ENCODE measurements around the gene FAM124A.

FAM124A gene

GRCh38 chr13:51323824-51324511 is 101.8 kb downstream of the FAM124A start:
- no peak overlapping the region for H3K4me2 ChIP-seq
- TF ChIP-seq, protein P1, sequence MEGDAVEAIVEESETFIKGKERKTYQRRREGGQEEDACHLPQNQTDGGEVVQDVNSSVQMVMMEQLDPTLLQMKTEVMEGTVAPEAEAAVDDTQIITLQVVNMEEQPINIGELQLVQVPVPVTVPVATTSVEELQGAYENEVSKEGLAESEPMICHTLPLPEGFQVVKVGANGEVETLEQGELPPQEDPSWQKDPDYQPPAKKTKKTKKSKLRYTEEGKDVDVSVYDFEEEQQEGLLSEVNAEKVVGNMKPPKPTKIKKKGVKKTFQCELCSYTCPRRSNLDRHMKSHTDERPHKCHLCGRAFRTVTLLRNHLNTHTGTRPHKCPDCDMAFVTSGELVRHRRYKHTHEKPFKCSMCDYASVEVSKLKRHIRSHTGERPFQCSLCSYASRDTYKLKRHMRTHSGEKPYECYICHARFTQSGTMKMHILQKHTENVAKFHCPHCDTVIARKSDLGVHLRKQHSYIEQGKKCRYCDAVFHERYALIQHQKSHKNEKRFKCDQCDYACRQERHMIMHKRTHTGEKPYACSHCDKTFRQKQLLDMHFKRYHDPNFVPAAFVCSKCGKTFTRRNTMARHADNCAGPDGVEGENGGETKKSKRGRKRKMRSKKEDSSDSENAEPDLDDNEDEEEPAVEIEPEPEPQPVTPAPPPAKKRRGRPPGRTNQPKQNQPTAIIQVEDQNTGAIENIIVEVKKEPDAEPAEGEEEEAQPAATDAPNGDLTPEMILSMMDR (conservative IDR thresholded peaks at IDR 0.05; ENCODE audit: low read depth, low read length), result no peak

DNA sequence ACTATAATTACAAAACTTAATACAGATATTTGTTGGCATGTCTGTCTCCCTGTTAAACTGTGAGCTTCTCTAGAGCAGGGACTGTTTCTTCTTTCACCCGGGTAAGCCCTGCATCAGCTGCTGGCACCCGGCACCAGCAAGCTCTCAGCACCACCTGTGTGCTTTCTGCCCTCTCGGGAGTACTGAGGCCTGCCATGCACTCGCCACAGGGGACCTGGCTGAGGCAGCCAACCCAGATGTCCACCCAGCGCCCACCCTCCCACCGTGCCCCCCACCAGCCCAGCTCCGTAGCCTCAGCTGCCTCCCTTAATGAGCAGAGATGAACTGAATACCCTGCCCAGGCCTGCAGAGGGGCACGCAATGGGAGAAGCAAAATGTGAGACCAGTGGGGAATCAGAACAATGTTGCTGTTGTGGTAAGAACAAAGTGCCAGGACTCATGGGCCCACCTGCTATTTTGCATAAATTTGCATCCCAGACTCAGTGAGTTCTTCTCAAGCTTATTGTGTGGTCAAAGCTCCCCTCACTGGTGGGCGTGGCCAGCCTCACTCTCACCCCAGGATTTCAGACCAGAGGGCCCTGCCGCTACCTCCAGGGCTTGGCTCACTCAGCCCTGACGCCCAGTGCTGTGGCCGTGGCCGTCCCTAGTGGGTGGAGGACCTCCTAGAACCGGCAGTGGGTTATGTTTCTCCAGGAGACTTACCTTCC is 102.7 kb downstream of the FAM124A start:
- H3K79me2 ChIP-seq (ENCODE audit: insufficient read depth, low read depth), result no peaks in the 10 kb centered on the region
- no peak overlapping the region for H3K4me3 ChIP-seq (IDR thresholded peaks at IDR 0.05; ENCODE audit: insufficient read depth, low read depth, low read length)
- no peak overlapping the region for H2AFZ ChIP-seq (ENCODE audit: low read depth)
- no peaks in the 10 kb centered on the region for H3K36me3 ChIP-seq (ENCODE audit: insufficient read depth)
- peaks cover 4% of the 10 kb centered on the region for H3K4me1 ChIP-seq (ENCODE audit: low read depth, poor library complexity, severe bottlenecking)
- no peak overlapping the region for H3K4me2 ChIP-seq
- no peaks in the 10 kb centered on the region for H3K27me3 ChIP-seq (ENCODE audit: insufficient read depth, low read depth)
- TF ChIP-seq, protein P1 (conservative IDR thresholded peaks at IDR 0.05; ENCODE audit: low read depth, low read length), result no peak
- no peaks in the 10 kb centered on the region for H4K20me1 ChIP-seq (ENCODE audit: insufficient read depth)
- H3K9ac ChIP-seq, result no peak overlapping the region
- H3K27ac ChIP-seq, result no peak overlapping the region

More at GRCh38 chr13:51323824-51324511, 101.8 kb downstream of the FAM124A start:
- Histone ChIP-seq H4K20me1 (ENCODE audit: insufficient read depth) (no peaks in the 10 kb centered on the region), H3K27me3 (ENCODE audit: insufficient read depth, low read depth) (no peaks in the 10 kb centered on the region), H3K79me2 (ENCODE audit: insufficient read depth, low read depth) (no peaks in the 10 kb centered on the region), H3K4me1 (ENCODE audit: low read depth, poor library complexity, severe bottlenecking) (no peaks in the 10 kb centered on the region), H3K4me3 (IDR thresholded peaks at IDR 0.05; ENCODE audit: insufficient read depth, low read depth, low read length) (no peak overlapping the region), H2AFZ (ENCODE audit: low read depth) (no peak overlapping the region), H3K9ac (no peak overlapping the region), H3K27ac (no peak overlapping the region), H3K36me3 (ENCODE audit: insufficient read depth) (no peaks in the 10 kb centered on the region)

- Histone ChIP-seq H3K4me3 (IDR thresholded peaks at IDR 0.05; ENCODE audit: insufficient read depth, low read depth, low read length) (no peak overlapping the region), H3K9ac (no peak overlapping the region), H3K27ac (no peak overlapping the region), H3K79me2 (ENCODE audit: insufficient read depth, low read depth) (no peaks in the 10 kb centered on the region), H3K4me2 (no peak overlapping the region), H3K4me1 (ENCODE audit: low read depth, poor library complexity, severe bottlenecking) (peaks cover 13% of the 10 kb centered on the region), H3K36me3 (ENCODE audit: insufficient read depth) (no peaks in the 10 kb centered on the region), H4K20me1 (ENCODE audit: insufficient read depth) (no peaks in the 10 kb centered on the region), H3K27me3 (ENCODE audit: insufficient read depth, low read depth) (no peaks in the 10 kb centered on the region), H2AFZ (ENCODE audit: low read depth) (no peak overlapping the region)
- TF ChIP-seq, protein P1 (conservative IDR thresholded peaks at IDR 0.05; ENCODE audit: low read depth, low read length), result no peak
Observed at GRCh38 chr13:51325837-51326236, 103.6 kb downstream of the FAM124A start.

DNA sequence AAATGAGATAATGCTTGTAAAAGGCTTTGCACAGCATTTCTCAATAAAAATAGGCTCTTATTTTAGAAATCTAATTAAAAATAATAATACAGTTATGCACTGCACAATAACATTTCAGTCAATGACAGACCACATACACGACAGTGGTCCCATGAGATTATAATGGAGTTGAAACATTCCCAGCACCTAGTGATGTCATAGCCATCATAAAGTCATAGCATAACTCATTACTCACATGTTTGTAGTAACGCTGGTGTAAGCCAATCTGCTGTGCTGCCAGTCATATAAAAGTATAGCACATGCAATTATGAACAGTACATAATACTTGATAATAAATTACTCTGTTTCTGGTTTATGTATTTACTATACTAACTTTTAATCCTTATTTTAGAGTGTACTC is 104.6 kb downstream of the FAM124A start:
- Histone ChIP-seq H3K9ac (no peak overlapping the region), H3K4me1 (ENCODE audit: low read depth, poor library complexity, severe bottlenecking) (peaks cover 23% of the 10 kb centered on the region), H2AFZ (ENCODE audit: low read depth) (no peak overlapping the region), H3K27me3 (ENCODE audit: insufficient read depth, low read depth) (no peaks in the 10 kb centered on the region), H3K27ac (no peak overlapping the region), H3K79me2 (ENCODE audit: insufficient read depth, low read depth) (no peaks in the 10 kb centered on the region), H3K4me3 (IDR thresholded peaks at IDR 0.05; ENCODE audit: insufficient read depth, low read depth, low read length) (no peak overlapping the region), H4K20me1 (ENCODE audit: insufficient read depth) (no peaks in the 10 kb centered on the region), H3K36me3 (ENCODE audit: insufficient read depth) (no peaks in the 10 kb centered on the region), H3K4me2 (no peak overlapping the region)
- TF ChIP-seq, protein P1 (conservative IDR thresholded peaks at IDR 0.05; ENCODE audit: low read depth, low read length), result no peak

All from KMS-11 (cell line).